ENCODE results near the gene NTRK2.

DNA sequence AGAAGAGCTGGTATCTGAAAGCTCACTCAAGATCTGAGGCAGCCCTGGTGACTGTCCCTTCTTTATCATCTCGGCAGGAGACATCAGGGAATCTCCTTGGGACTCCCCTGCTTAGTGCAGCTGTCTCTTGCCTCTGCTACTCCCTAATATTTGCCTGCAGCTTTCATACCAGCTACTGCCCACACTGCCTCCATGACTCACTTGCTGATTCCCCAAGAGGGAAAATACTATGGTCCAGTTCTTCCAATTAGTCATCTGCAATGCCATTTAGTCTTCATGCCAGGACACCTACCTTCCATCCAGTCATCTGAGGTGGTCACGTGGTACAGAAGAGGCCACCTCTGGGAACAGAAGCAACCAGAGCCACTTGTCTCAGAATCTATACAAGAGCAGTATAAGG, 270.8 kb downstream of the NTRK2 start:
- no peak for TF ChIP-seq ZNF521 (tag by site-specific recombination; IDR thresholded peaks at IDR 0.05)
- TF ChIP-seq, protein P1, sequence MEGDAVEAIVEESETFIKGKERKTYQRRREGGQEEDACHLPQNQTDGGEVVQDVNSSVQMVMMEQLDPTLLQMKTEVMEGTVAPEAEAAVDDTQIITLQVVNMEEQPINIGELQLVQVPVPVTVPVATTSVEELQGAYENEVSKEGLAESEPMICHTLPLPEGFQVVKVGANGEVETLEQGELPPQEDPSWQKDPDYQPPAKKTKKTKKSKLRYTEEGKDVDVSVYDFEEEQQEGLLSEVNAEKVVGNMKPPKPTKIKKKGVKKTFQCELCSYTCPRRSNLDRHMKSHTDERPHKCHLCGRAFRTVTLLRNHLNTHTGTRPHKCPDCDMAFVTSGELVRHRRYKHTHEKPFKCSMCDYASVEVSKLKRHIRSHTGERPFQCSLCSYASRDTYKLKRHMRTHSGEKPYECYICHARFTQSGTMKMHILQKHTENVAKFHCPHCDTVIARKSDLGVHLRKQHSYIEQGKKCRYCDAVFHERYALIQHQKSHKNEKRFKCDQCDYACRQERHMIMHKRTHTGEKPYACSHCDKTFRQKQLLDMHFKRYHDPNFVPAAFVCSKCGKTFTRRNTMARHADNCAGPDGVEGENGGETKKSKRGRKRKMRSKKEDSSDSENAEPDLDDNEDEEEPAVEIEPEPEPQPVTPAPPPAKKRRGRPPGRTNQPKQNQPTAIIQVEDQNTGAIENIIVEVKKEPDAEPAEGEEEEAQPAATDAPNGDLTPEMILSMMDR (tag by site-specific recombination; IDR thresholded peaks at IDR 0.05): no peak

Data from HEK293 (cell line).